Measurements from ENCODE around the gene AHRR.
"Not testable (repeated sequence)": the region's sequence is repeated elsewhere in the genome, so short reads cannot be mapped to it uniquely, and the experiment has no call there.

AHRR gene

GRCh38 chr5:321230-321725, at the start of gene AHRR:
Gene AHRR (plus strand): TSS chr5:321714. CDS start chr5:343903, 22,189 bp downstream.
- peak; percentile 36 for DNase-seq

- not testable (repeated sequence) for DNase-seq
Measured at GRCh38 chr5:271828-272167, 49.7 kb upstream of the AHRR start.

- DNase-seq, result not testable (repeated sequence)
Measured at GRCh38 chr5:273091-273490, 48.4 kb upstream of the AHRR start.

- not testable (repeated sequence) for DNase-seq
Measured at GRCh38 chr5:273491-273890, 48.0 kb upstream of the AHRR start.

- not testable (repeated sequence) for DNase-seq
Measured at GRCh38 chr5:274346-274745, 47.2 kb upstream of the AHRR start.

GRCh38 chr5:278646-279045, 42.9 kb upstream of the AHRR start:
- no peak for DNase-seq

- DNase-seq, result not testable (repeated sequence)
Measured at GRCh38 chr5:279051-279665, 42.4 kb upstream of the AHRR start.

- no peak for DNase-seq
Measured at GRCh38 chr5:285991-286557, 35.4 kb upstream of the AHRR start.

GRCh38 chr5:290200-290599, 31.3 kb upstream of the AHRR start:
- not testable (repeated sequence) for DNase-seq

- DNase-seq, result not testable (repeated sequence)
Measured at GRCh38 chr5:291345-291744, 30.2 kb upstream of the AHRR start.

GRCh38 chr5:294788-295187, 26.7 kb upstream of the AHRR start:
- DNase-seq, result not testable (repeated sequence)

- not testable (repeated sequence) for DNase-seq
Measured at GRCh38 chr5:296207-296606, 25.3 kb upstream of the AHRR start.

GRCh38 chr5:296954-297353, 24.6 kb upstream of the AHRR start:
- not testable (repeated sequence) for DNase-seq

- not testable (repeated sequence) for DNase-seq
Measured at GRCh38 chr5:297448-297847, 24.1 kb upstream of the AHRR start.

- DNase-seq, result not testable (repeated sequence)
Measured at GRCh38 chr5:297991-298736, 23.4 kb upstream of the AHRR start.

- DNase-seq, result no peak
Measured at GRCh38 chr5:298737-299125, 22.8 kb upstream of the AHRR start.

- not testable (repeated sequence) for DNase-seq
Measured at GRCh38 chr5:299921-300320, 21.6 kb upstream of the AHRR start.

GRCh38 chr5:300691-301435, 20.7 kb upstream of the AHRR start:
- DNase-seq, result not testable (repeated sequence)

GRCh38 chr5:302416-302815, 19.1 kb upstream of the AHRR start:
- not testable (repeated sequence) for DNase-seq

GRCh38 chr5:302966-303365, 18.5 kb upstream of the AHRR start:
- no peak for DNase-seq

GRCh38 chr5:303741-304140, 17.8 kb upstream of the AHRR start:
- not testable (repeated sequence) for DNase-seq

- DNase-seq, result no peak
Measured at GRCh38 chr5:305050-305449, 16.5 kb upstream of the AHRR start.

GRCh38 chr5:305459-305858, 16.1 kb upstream of the AHRR start:
- no peak for DNase-seq

Measured in NCI-H2227 treated with DMSO at 0.1 percent for 48 hours (cell line).